Measurements from ENCODE around the gene HELZ2.

GRCh38 chr20:63598479-63599395, 24.7 kb upstream of the HELZ2 start:
- no peak for TF ChIP-seq POLR2AphosphoS5 (IDR thresholded peaks at IDR 0.05; ENCODE audit: low read depth, low read length)
- no peak for TF ChIP-seq TAF1 (IDR thresholded peaks at IDR 0.05; ENCODE audit: borderline replicate concordance, insufficient read depth, low read length)
- no peak for TF ChIP-seq SIN3A (IDR thresholded peaks at IDR 0.05; ENCODE audit: borderline replicate concordance, insufficient read depth, low read length)

Data from PFSK-1 (cell line).